Thyroid gland (tissue), 4 donors: Measurements from ENCODE around the gene GABPB1. TPM values are rescaled to one million over a fixed set of nuclear protein-coding genes. Genes with fewer than 3 reads are reported as not detected.

Experiments
- DNase-seq, 2 donors: peaks; one replicate each; pipeline ENCODE4 v3.0.0-alpha.2; 2019
- H3K27ac ChIP-seq, 3 donors: fragments of 200-600 bp; sonication (generic); 1 replicate in 2 of 3; 2 replicates in 1 of 3; pipeline ENCODE4 v1.5.1; 2016 to 2019; ENCODE audit warnings: mild to moderate bottlenecking in 1 of 3, moderate library complexity in 1 of 3
- H3K27me3 ChIP-seq: fragments of 200-600 bp; sonication (generic); one replicate; pipeline ENCODE4 v1.5.1; 2019
- H3K36me3 ChIP-seq, 2 donors: fragments of 200-600 bp; sonication (generic); one replicate each; pipeline ENCODE4 v1.5.1; 2016 to 2019
- H3K4me1 ChIP-seq, 2 donors: fragments of 200-600 bp; sonication (generic); one replicate each; pipeline ENCODE4 v1.5.1; 2017 to 2019
- H3K4me3 ChIP-seq, 3 donors: fragments of 200-600 bp; sonication (generic); replicated peaks in 1 of 3; 1 replicate in 2 of 3; 2 replicates in 1 of 3; pipeline ENCODE4 v1.5.1; 2016; ENCODE audit warnings: mild to moderate bottlenecking in 1 of 3
- H3K9me3 ChIP-seq: fragments of 200-600 bp; sonication (generic); one replicate; pipeline ENCODE4 v1.5.1; 2017
- POLR2A ChIP-seq, 2 donors: fragments of 450-650 bp; IDR thresholded peaks; one replicate each; pipeline ENCODE4 v1.6.1; 2017; ENCODE audit warnings: antibody characterized with exemption in 2 of 2, mild to moderate bottlenecking in 2 of 2, moderate library complexity in 1 of 2
- WGBS, 2 donors: methylation state at CpG; one replicate each; pipeline ENCODE4 v1.1.5; 2017; 5-methylcytosine and 5-hydroxymethylcytosine counted together
- intact Hi-C: fragments of 100-400 bp; cut with DNase I; formaldehyde crosslinking; loops from one replicate; pipeline ENCODE4 v1.15.1; 2023
- total RNA-seq, 4 donors: library from RNA; depleted of rRNA; stranded (reverse); fragments of >200 nt; gene quantifications; one replicate each; pipeline ENCODE4 v1.2.3, GENCODE V29; 2016
- TF ChIP-seq, protein P1 (sequence below), 6 experiments: fragments of 200-600 bp in 3 of 6; fragments of 450-650 bp in 3 of 6; sonication (generic) in 3 of 6; IDR thresholded peaks; one replicate each; pipeline ENCODE4 v1.5.1; 2016 to 2019; ENCODE audit warnings: antibody characterized with exemption in 6 of 6, mild to moderate bottlenecking in 2 of 6, inconsistent platforms in 1 of 6, moderate library complexity in 1 of 6

The GABPB1 gene
- total RNA-seq, 4 donors from 2014 or later = 22.2 to 30.0 (median 27.3) TPM

DNA sequence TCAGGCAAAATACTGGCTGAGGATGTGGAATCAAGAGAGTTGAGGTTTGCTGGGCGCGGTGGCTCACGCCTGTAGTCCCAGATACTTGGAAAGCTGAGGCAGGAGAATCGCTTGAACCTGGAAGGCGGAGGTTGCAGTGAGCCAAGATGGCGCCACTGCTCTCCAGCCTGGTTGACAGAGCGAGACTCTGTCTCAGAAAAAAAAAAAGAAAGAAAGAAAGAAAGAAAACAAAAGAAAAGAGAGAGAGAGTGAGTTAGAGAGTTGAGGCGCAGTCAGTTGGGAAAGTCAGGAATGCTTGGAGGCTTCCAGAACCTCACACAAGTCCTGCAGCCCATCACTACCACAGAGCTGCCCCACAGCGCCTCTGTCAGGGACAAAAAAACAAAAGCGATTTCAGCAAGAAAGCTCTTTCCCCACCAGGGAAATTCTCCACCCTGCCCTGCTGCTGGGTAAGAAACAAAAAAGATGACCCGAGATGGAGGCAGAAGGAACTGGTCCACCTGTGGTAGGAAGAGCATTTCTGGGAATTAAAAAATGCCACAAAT is 103.3 kb downstream of the GABPB1 start:
- DNase-seq = no peak

DNA sequence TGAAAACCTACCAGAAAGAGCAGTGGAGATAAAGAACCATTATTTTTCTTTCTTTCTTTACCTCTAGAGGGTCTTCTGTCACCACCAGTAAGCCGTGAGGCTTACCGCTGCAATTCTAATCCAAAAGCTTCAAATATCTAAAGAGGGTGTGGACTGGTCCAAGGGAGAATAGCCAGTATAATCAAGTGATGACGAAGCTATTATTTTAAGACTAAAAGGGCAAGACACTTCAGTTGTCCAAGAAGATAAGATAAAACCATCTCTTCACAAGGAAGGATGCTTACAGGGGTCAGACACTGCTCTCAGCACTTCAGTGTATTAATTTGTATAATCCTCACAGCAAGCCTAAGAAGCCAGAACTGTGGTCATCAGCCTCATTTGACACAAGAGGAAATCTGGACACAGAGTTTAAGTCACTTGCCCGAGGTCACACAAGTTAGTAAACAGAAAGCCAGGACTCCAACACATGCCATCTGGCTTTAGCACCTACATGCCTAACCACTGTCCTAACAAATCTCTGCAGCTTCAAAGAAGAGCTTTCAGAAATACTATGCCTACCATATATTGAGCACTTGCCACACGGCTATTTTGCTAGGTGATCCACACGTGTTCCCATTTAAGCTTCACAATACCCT is 104.1 kb downstream of the GABPB1 start:
- Histone ChIP-seq H3K4me1 (peaks cover 0 to 4% of the 10 kb centered on the region in 2 donors), H3K36me3 (no peaks in the 10 kb centered on the region), H3K9me3 (no peaks in the 10 kb centered on the region), H3K27me3 (no peaks in the 10 kb centered on the region), H3K4me3 (no peak overlapping the region), H3K27ac (no peak overlapping the region)
- WGBS, 2 donors = 79 to 83% methylated on average over 6 of the region's 6 CpGs
- intact Hi-C loops = no loop called here
- TF ChIP-seq POLR2A (IDR thresholded peaks at IDR 0.05) = no peak
- TF ChIP-seq, protein P1, sequence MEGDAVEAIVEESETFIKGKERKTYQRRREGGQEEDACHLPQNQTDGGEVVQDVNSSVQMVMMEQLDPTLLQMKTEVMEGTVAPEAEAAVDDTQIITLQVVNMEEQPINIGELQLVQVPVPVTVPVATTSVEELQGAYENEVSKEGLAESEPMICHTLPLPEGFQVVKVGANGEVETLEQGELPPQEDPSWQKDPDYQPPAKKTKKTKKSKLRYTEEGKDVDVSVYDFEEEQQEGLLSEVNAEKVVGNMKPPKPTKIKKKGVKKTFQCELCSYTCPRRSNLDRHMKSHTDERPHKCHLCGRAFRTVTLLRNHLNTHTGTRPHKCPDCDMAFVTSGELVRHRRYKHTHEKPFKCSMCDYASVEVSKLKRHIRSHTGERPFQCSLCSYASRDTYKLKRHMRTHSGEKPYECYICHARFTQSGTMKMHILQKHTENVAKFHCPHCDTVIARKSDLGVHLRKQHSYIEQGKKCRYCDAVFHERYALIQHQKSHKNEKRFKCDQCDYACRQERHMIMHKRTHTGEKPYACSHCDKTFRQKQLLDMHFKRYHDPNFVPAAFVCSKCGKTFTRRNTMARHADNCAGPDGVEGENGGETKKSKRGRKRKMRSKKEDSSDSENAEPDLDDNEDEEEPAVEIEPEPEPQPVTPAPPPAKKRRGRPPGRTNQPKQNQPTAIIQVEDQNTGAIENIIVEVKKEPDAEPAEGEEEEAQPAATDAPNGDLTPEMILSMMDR (IDR thresholded peaks at IDR 0.05) = no peak
- no peak for DNase-seq

More for the DNA sequence above, 103.3 kb downstream of the GABPB1 start:
- Histone ChIP-seq H3K4me1 (peaks cover 0 to 4% of the 10 kb centered on the region in 2 donors), H3K27ac (no peak overlapping the region), H3K9me3 (no peaks in the 10 kb centered on the region), H3K36me3 (no peaks in the 10 kb centered on the region), H3K27me3 (no peaks in the 10 kb centered on the region), H3K4me3 (no peak overlapping the region)
- intact Hi-C loops = no loop called here
- WGBS, 2 donors = 94 to 95% methylated on average over 11 of the region's 11 CpGs
- TF ChIP-seq, protein P1 (IDR thresholded peaks at IDR 0.05) = no peak
- TF ChIP-seq POLR2A (IDR thresholded peaks at IDR 0.05) = no peak

DNA sequence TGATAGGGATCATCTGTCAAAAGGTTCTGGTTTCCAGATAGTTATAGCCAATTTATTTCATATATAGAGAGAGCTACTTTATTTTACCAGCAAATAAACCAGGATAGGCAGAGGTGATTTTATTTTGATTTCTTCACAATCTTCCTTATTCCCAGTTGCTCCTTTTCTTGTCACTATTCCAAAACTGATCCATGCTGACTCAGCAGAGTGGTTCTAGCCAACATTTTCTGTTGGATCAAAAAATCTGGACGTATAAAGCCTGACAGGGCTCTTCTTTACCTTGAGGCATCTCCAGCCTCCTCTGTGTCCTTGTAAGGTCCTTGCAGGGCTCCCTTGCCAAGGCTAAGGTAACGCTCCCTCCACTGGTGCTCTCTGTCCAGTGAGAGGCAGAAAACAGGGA is 105.3 kb downstream of the GABPB1 start:
- intact Hi-C loops = no loop called here
- Histone ChIP-seq H3K36me3 (no peaks in the 10 kb centered on the region), H3K27me3 (no peaks in the 10 kb centered on the region), H3K4me3 (no peak overlapping the region), H3K4me1 (peaks cover 0 to 4% of the 10 kb centered on the region in 2 donors), H3K9me3 (no peaks in the 10 kb centered on the region), H3K27ac (no peak overlapping the region)
- WGBS, 2 donors = 64 to 69% methylated on average over 2 of the region's 2 CpGs
- DNase-seq = no peak
- no peak for TF ChIP-seq POLR2A (IDR thresholded peaks at IDR 0.05)
- TF ChIP-seq, protein P1 (IDR thresholded peaks at IDR 0.05) = no peak

DNA sequence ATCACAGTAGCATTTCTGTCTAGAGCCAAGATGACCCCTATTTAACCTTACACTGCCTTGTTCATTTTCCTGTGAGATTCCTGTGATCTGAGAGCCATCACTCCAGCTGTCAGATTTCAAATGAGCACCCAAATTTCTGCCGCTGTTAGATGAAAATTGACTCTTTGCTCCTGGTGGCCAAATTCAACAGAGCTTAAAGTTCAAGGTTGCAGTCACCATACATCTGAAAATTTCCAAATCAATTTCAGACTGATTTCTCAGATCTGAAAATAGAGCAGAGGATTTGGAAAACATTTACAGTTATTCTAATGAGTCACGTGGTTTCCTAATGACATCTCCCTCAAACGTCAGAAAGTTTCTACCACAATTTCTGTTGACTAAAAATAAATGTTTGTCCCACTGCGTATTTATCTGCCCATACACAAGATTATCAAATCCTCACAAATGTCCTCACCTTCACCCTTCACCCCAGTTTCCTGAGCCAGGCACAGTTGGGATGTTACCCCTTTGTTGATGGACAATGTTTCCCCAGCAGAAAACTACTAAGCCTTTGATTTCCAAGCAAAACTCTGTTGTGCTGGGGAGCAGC is 105.9 kb downstream of the GABPB1 start:
- intact Hi-C loops = no loop called here
- 86 to 87% methylated on average over 4 of the region's 4 CpGs for WGBS, 2 donors
- DNase-seq = no peak

DNA sequence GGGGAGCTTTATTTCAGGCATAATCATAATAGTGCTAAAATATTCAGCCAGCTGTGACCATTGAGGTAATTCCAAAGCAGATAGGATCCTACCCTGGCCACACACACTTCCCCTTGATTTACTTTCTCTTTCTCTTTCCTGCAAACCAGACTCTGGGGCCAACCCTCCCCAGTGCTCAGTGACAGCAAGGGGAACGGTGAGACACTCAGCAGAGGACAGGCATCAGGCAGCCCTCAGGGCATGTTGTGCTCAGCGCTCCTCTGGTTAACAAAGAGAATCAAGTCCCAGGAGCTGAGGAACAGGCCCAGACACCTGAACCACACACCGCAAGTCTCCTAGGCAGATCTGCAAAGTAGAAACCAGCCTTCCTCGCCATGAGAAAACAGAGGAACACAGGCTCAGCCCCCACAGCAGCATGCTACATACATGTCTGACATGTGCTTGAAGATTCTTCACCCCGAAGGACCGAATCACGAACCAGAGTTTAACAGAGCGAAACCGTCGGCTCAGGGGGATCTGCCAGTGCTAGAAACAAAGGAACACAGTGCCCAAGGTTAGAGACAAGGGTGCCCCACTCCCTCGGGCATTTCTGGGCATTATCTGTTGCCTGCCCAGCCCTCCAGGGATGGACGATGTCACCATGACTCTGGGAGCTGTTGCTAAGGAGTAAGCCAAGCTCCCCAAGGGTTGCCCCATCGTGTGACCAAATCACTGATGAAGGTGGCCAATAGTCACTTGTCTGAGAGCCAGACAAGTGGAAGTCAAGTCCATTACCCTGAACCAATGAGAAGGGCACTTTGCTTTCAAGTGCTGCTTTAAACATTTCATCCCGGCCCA is 107.0 kb downstream of the GABPB1 start:
- WGBS, 2 donors = 82 to 89% methylated on average over 13 to 14 of the region's 14 CpGs
- TF ChIP-seq, protein P1 (IDR thresholded peaks at IDR 0.05) = no peak
- no peak for TF ChIP-seq POLR2A (IDR thresholded peaks at IDR 0.05)
- no peak overlapping the region for H3K27ac ChIP-seq
- peak; percentile 12 to 40 for DNase-seq
- H3K36me3 ChIP-seq = no peaks in the 10 kb centered on the region
- no peaks in the 10 kb centered on the region for H3K9me3 ChIP-seq
- H3K27me3 ChIP-seq = no peaks in the 10 kb centered on the region
- H3K4me3 ChIP-seq = no peak overlapping the region
- H3K4me1 ChIP-seq = peaks cover 0 to 4% of the 10 kb centered on the region in 2 donors
- intact Hi-C loops = no loop called here

More for the DNA sequence above, 105.9 kb downstream of the GABPB1 start:
- peaks cover 0 to 4% of the 10 kb centered on the region in 2 donors for H3K4me1 ChIP-seq
- H3K27me3 ChIP-seq = no peaks in the 10 kb centered on the region
- no peak overlapping the region for H3K27ac ChIP-seq
- no peaks in the 10 kb centered on the region for H3K36me3 ChIP-seq
- no peaks in the 10 kb centered on the region for H3K9me3 ChIP-seq
- TF ChIP-seq POLR2A (IDR thresholded peaks at IDR 0.05) = no peak
- H3K4me3 ChIP-seq = no peak overlapping the region
